GM12865 (cell line): Measurements from ENCODE around the gene MTX2.

Experiments used
- DNase-seq: peaks from one replicate; pipeline ENCODE4 v3.0.0; 2010; ENCODE audit warnings: low read depth
- H3K4me3 ChIP-seq: 2 replicates; pipeline ENCODE4 v1.5.1; 2011; ENCODE audit warnings: mild to moderate bottlenecking, low read depth, low read length, control low read depth
- CTCF ChIP-seq: IDR thresholded peaks from 2 replicates; pipeline ENCODE4 v1.5.1; 2011; ENCODE audit warnings: low read length, control low read depth, low read depth, inconsistent platforms; ENCODE audit not compliant: insufficient read depth; ENCODE audit errors: missing control alignments

The MTX2 gene

DNA sequence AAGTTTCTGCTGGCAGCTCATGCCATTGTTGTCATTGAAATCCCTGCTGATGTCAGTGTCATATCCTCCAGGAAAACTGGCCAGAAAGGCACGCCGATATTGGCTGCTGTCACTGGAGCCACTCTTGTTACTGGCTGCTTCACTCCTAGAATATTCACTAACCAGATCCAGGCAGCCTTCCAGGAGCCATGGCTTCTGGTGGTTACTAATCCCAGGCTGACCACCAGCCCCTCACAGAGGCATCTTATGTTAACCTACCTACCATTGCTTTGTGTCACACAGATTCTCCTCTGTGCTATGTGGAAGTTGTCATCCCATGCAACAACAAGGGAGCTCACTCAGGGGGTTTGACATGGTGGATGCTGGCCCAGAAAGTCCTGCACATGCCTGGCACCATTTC is 27.0 kb upstream of the MTX2 start:
- no peak for DNase-seq
- no peak for TF ChIP-seq CTCF
- no peak overlapping the region for H3K4me3 ChIP-seq

- DNase-seq, result no peak
- H3K4me3 ChIP-seq, result no peak overlapping the region
- TF ChIP-seq CTCF, result no peak
Measured at GRCh38 chr2:176246331-176246730, 22.9 kb upstream of the MTX2 start.

- TF ChIP-seq CTCF, result no peak
- no peak for DNase-seq
- no peak overlapping the region for H3K4me3 ChIP-seq
Measured at GRCh38 chr2:176247859-176248258, 21.4 kb upstream of the MTX2 start.

- no peak overlapping the region for H3K4me3 ChIP-seq
- no peak for TF ChIP-seq CTCF
- no peak for DNase-seq
Measured at GRCh38 chr2:176251928-176252327, 17.3 kb upstream of the MTX2 start.

- no peak overlapping the region for H3K4me3 ChIP-seq
- no peak for DNase-seq
- TF ChIP-seq CTCF, result no peak
Measured at GRCh38 chr2:176260689-176261088, 8.6 kb upstream of the MTX2 start.

- no peak for DNase-seq
- TF ChIP-seq CTCF, result no peak
- no peak overlapping the region for H3K4me3 ChIP-seq
Measured at GRCh38 chr2:176261136-176261535, 8.1 kb upstream of the MTX2 start.

GRCh38 chr2:176268976-176269318 is 295 bp upstream of the MTX2 start:
- H3K4me3 ChIP-seq, result peak overlapping the region; percentile 99
- no peak for DNase-seq
- TF ChIP-seq CTCF, result no peak
